ENCODE data around the gene BCAS4.

Gene BCAS4

GRCh38 chr20:50873585-50873984 lies 78.7 kb downstream of the BCAS4 start:
- H3K36me3 ChIP-seq (ENCODE audit: insufficient read depth, low read length), result peaks cover 19% of the 10 kb centered on the region; the same call in 1 of the 2 replicates
- H3K27ac ChIP-seq (ENCODE audit: low read depth, low read length, poor library complexity, severe bottlenecking), result no peak overlapping the region
- no peaks in the 10 kb centered on the region for H3K4me1 ChIP-seq (ENCODE audit: insufficient read depth, low read length, severe bottlenecking)
- H4K20me1 ChIP-seq (ENCODE audit: insufficient read depth, low read length), result no peaks in the 10 kb centered on the region
- no peak overlapping the region for H3K4me3 ChIP-seq (ENCODE audit: low read depth, low read length, poor library complexity, severe bottlenecking)
- H3K9ac ChIP-seq (ENCODE audit: low read length), result no peak overlapping the region
- H3K4me2 ChIP-seq (ENCODE audit: low read length), result no peak overlapping the region
- H2AFZ ChIP-seq (ENCODE audit: low read length), result no peak overlapping the region
- no peaks in the 10 kb centered on the region for H3K27me3 ChIP-seq (ENCODE audit: insufficient read depth, low read length)
- H3K9me3 ChIP-seq (ENCODE audit: low read length), result no peaks in the 10 kb centered on the region
- H3K9me2 ChIP-seq (ENCODE audit: low read depth, low read length), result no peaks in the 10 kb centered on the region
- H3K79me2 ChIP-seq (ENCODE audit: insufficient read depth, low read length), result no peaks in the 10 kb centered on the region
- H3F3A ChIP-seq (ENCODE audit: insufficient read depth, low read length), result no peaks in the 10 kb centered on the region
- TF ChIP-seq EZH2 (IDR thresholded peaks at IDR 0.05; ENCODE audit: borderline replicate concordance, low read length) (no peak), CTCF (IDR thresholded peaks at IDR 0.05; ENCODE audit: low read length) (no peak)

DNA sequence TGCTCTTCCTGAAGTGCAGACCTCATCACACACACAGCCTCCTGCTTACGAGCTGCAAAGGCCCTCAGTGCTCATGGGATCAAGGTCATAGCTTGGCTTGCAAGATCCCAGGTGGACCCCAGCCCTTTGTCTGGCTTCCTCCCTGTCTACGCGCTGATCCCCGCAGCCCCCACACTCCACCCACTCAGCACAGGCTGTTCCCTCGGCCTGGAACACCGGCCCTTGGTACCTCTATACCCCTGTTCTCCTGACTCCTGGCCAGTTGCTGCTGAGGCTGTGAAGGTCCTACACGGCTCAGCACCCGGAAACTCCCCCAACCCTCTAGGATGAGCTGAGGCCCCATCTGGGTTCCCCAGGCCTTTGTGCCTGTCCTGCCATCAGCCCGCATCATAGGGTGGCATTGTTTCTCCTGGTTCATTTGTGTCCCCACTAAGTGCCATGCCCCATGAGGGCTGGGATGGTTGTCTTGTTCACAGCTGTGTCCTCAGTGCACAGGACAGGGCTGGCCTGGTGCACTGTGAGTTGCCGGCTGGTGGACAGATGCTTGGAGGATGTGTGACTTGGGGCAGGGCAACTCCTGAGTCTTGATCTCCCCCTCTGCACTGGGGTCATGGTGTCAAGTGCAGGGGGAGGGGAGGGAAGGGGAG lies 79.4 kb downstream of the BCAS4 start:
- Histone ChIP-seq H2AFZ (ENCODE audit: low read length) (no peak overlapping the region), H3F3A (ENCODE audit: insufficient read depth, low read length) (no peaks in the 10 kb centered on the region), H3K27ac (ENCODE audit: low read depth, low read length, poor library complexity, severe bottlenecking) (no peak overlapping the region), H3K4me3 (ENCODE audit: low read depth, low read length, poor library complexity, severe bottlenecking) (no peak overlapping the region), H3K36me3 (ENCODE audit: insufficient read depth, low read length) (peaks cover 23% of the 10 kb centered on the region; the same call in 1 of the 2 replicates), H4K20me1 (ENCODE audit: insufficient read depth, low read length) (no peaks in the 10 kb centered on the region), H3K9ac (ENCODE audit: low read length) (no peak overlapping the region), H3K27me3 (ENCODE audit: insufficient read depth, low read length) (no peaks in the 10 kb centered on the region), H3K4me2 (ENCODE audit: low read length) (no peak overlapping the region), H3K4me1 (ENCODE audit: insufficient read depth, low read length, severe bottlenecking) (no peaks in the 10 kb centered on the region), H3K9me3 (ENCODE audit: low read length) (no peaks in the 10 kb centered on the region), H3K9me2 (ENCODE audit: low read depth, low read length) (no peaks in the 10 kb centered on the region), H3K79me2 (ENCODE audit: insufficient read depth, low read length) (no peaks in the 10 kb centered on the region)
- no peak for TF ChIP-seq CTCF (IDR thresholded peaks at IDR 0.05; ENCODE audit: low read length)
- no peak for TF ChIP-seq EZH2 (IDR thresholded peaks at IDR 0.05; ENCODE audit: borderline replicate concordance, low read length)

GRCh38 chr20:50874758-50875665 lies 80.2 kb downstream of the BCAS4 start:
- H3K36me3 ChIP-seq (ENCODE audit: insufficient read depth, low read length), result peaks cover 30% of the 10 kb centered on the region
- H3K9ac ChIP-seq (ENCODE audit: low read length), result no peak overlapping the region
- no peaks in the 10 kb centered on the region for H3K27me3 ChIP-seq (ENCODE audit: insufficient read depth, low read length)
- no peaks in the 10 kb centered on the region for H4K20me1 ChIP-seq (ENCODE audit: insufficient read depth, low read length)
- H3K4me2 ChIP-seq (ENCODE audit: low read length), result no peak overlapping the region
- H3K4me1 ChIP-seq (ENCODE audit: insufficient read depth, low read length, severe bottlenecking), result no peaks in the 10 kb centered on the region
- no peak overlapping the region for H3K4me3 ChIP-seq (ENCODE audit: low read depth, low read length, poor library complexity, severe bottlenecking)
- no peaks in the 10 kb centered on the region for H3K9me3 ChIP-seq (ENCODE audit: low read length)
- no peak for TF ChIP-seq EZH2 (IDR thresholded peaks at IDR 0.05; ENCODE audit: borderline replicate concordance, low read length)
- TF ChIP-seq CTCF (IDR thresholded peaks at IDR 0.05; ENCODE audit: low read length), result no peak
- H3K9me2 ChIP-seq (ENCODE audit: low read depth, low read length), result no peaks in the 10 kb centered on the region
- H2AFZ ChIP-seq (ENCODE audit: low read length), result no peak overlapping the region
- H3F3A ChIP-seq (ENCODE audit: insufficient read depth, low read length), result no peaks in the 10 kb centered on the region
- H3K79me2 ChIP-seq (ENCODE audit: insufficient read depth, low read length), result no peaks in the 10 kb centered on the region
- no peak overlapping the region for H3K27ac ChIP-seq (ENCODE audit: low read depth, low read length, poor library complexity, severe bottlenecking)
